Chondrocyte (in vitro differentiated cells): ENCODE measurements around the gene ACAA1. TPM values are rescaled to one million over a fixed set of nuclear protein-coding genes. Genes with fewer than 3 reads are reported as not detected.

Source experiments
- DNase-seq: peaks from one replicate; pipeline ENCODE4 v3.0.0; 2021; ENCODE audit warnings: mixed read lengths, low spot score
- H3K27ac Mint-ChIP-seq: one replicate; pipeline ENCODE4 v1.8.0; 2021; ENCODE audit warnings: mild to moderate bottlenecking, moderate library complexity, mixed read lengths; ENCODE audit not compliant: unreplicated experiment
- H3K27me3 Mint-ChIP-seq: 2 replicates; pipeline ENCODE4 v1.8.0; 2021; ENCODE audit warnings: low read depth, mixed read lengths
- H3K36me3 Mint-ChIP-seq: 2 replicates; pipeline ENCODE4 v1.8.0; 2021; ENCODE audit warnings: low read depth, mixed read lengths
- H3K4me1 Mint-ChIP-seq: 2 replicates; pipeline ENCODE4 v1.8.0; 2021; ENCODE audit warnings: low read depth, mild to moderate bottlenecking, mixed read lengths
- H3K4me3 Mint-ChIP-seq: one replicate; pipeline ENCODE4 v1.8.0; 2021; ENCODE audit warnings: mild to moderate bottlenecking, moderate library complexity, mixed read lengths; ENCODE audit not compliant: unreplicated experiment
- H3K9me3 Mint-ChIP-seq: 2 replicates; pipeline ENCODE4 v1.8.0; 2021; ENCODE audit warnings: low read depth, mixed read lengths
- total RNA-seq: library from RNA; stranded (reverse); gene quantifications from 3 replicates; pipeline ENCODE4 v1.2.1, GENCODE V29; 2021
- TF ChIP-seq, protein P1 (sequence below): fragments of 200-600 bp; sonication (generic); IDR thresholded peaks from 2 replicates; pipeline ENCODE4 v1.5.0; 2021; ENCODE audit warnings: antibody characterized with exemption, mild to moderate bottlenecking, moderate library complexity

Gene ACAA1
- total RNA-seq, 1 donor from 2014 or later: 48.6 TPM

DNA sequence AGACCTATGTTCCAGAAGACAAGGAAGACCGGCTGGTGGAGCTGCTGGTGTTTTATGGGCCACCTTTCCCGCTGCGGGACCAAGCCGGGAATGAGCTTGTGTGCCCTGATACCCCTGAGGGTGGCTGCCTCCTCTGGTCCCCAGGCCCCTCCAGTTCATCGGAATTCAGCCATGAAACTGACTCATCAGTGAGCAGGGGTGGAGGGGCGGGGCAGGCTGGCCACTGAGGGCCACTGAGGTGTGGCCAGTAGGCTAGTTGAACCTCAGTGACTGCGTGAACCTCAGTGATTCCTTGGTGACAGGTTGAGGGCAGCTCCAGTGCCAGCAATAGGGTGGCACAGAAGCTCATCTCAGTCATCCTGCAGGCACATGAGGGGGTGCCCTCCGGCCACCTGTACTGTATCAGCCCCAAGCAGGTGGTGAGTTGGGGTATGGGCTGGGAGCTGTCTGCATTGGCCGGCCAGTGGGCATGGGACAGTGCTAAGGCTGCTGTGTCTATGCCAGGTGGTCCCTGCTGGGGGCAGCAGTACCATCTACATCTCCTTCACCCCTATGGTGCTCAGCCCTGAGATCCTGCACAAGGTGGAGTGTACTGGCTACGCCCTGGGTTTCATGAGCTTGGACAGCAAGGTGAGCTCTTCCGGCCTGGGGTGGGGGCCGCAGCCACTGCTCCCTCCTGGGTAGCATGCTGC, 20.3 kb downstream of the ACAA1 start:
- Mint-ChIP-seq H3K4me3 (no peak overlapping the region), H3K9me3 (no peaks in the 10 kb centered on the region), H3K27ac (no peak overlapping the region), H3K36me3 (peaks cover 1% of the 10 kb centered on the region), H3K4me1 (no peaks in the 10 kb centered on the region), H3K27me3 (peaks cover 8% of the 10 kb centered on the region)
- TF ChIP-seq, protein P1, sequence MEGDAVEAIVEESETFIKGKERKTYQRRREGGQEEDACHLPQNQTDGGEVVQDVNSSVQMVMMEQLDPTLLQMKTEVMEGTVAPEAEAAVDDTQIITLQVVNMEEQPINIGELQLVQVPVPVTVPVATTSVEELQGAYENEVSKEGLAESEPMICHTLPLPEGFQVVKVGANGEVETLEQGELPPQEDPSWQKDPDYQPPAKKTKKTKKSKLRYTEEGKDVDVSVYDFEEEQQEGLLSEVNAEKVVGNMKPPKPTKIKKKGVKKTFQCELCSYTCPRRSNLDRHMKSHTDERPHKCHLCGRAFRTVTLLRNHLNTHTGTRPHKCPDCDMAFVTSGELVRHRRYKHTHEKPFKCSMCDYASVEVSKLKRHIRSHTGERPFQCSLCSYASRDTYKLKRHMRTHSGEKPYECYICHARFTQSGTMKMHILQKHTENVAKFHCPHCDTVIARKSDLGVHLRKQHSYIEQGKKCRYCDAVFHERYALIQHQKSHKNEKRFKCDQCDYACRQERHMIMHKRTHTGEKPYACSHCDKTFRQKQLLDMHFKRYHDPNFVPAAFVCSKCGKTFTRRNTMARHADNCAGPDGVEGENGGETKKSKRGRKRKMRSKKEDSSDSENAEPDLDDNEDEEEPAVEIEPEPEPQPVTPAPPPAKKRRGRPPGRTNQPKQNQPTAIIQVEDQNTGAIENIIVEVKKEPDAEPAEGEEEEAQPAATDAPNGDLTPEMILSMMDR: no peak
- no peak for DNase-seq

DNA sequence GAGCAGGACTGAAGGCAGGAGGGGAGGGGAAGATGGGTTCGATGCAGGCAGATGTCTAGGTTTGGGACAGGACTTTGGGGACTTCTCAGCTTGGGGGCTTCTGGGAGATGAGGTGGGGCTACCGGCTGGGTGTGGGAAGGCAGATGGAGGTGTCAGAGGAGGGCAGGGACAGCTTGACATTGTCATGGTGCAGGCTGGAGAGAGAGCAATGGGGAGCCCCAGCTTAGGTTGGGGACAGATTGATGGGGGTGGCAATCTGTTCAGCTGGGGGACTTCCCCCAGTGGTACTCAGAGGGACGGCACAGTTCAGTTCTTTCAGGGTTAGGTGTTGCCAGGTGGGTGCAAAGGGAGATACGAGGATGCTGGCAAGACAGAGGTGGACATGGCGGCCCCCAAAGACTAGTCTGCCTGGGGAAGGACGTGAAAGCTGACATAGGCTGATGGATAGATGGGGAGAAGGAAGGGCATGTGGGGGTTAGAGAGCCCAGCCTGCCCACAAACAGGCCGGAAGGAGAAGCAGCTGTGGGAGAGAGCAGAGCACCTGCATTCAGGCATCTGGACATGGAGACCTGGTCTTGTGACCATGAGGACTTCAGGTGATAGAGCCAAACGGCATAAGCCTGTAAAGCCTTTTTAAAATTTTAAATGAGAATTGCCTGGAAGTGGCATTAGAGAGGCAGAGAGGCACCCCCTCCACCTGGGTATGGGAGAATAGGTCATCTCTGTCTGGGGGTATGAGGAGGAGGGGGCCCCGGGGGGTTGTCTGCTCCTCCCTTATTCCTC, 21.1 kb downstream of the ACAA1 start:
- no peak for DNase-seq
- peaks cover 8% of the 10 kb centered on the region for H3K27me3 Mint-ChIP-seq
- H3K9me3 Mint-ChIP-seq: no peaks in the 10 kb centered on the region
- H3K4me3 Mint-ChIP-seq: no peak overlapping the region
- H3K27ac Mint-ChIP-seq: no peak overlapping the region
- TF ChIP-seq, protein P1: no peak
- peaks cover 1% of the 10 kb centered on the region for H3K36me3 Mint-ChIP-seq
- H3K4me1 Mint-ChIP-seq: no peaks in the 10 kb centered on the region

DNA sequence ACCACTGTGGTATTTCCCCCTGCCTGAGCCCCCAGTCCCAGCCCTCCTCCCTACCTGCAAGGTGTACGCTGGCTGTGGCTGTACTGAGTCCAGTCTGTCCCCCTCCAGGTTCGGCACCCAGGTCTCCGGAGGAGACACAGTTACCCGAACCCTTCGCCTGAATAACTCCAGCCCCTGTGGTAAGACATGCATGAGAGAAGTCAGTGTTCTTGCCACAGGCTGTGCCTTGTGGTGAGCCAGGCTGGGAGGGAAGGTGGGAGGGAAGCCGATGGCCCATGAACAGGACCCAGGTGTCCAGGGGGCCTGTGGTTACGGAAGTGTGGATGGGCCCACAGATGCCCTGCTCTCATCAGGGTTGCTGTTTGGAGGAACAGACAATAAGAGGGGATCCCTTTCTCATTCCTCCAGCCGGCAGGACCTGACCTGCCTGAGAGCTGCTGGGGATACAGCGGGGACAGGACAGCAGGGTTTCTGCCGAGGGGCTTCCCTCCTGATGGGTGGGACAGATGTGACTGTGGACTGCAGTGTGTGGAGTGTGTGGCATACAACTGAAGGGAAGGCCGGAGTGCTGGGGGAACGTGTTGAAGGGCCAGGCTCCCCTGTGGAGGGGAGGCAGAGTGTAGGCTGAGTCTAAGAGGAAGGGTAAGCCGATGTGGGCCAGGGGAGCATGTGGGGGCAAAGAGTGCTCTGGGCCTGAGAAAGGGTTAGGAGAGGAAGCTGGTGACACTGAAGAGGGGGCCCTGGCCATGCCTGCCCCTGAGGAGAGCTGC, 21.9 kb downstream of the ACAA1 start:
- TF ChIP-seq, protein P1: no peak
- no peaks in the 10 kb centered on the region for H3K4me1 Mint-ChIP-seq
- peaks cover 8% of the 10 kb centered on the region for H3K27me3 Mint-ChIP-seq
- H3K9me3 Mint-ChIP-seq: no peaks in the 10 kb centered on the region
- no peak for DNase-seq
- no peak overlapping the region for H3K4me3 Mint-ChIP-seq
- H3K27ac Mint-ChIP-seq: no peak overlapping the region
- H3K36me3 Mint-ChIP-seq: peaks cover under 1% of the 10 kb centered on the region

DNA sequence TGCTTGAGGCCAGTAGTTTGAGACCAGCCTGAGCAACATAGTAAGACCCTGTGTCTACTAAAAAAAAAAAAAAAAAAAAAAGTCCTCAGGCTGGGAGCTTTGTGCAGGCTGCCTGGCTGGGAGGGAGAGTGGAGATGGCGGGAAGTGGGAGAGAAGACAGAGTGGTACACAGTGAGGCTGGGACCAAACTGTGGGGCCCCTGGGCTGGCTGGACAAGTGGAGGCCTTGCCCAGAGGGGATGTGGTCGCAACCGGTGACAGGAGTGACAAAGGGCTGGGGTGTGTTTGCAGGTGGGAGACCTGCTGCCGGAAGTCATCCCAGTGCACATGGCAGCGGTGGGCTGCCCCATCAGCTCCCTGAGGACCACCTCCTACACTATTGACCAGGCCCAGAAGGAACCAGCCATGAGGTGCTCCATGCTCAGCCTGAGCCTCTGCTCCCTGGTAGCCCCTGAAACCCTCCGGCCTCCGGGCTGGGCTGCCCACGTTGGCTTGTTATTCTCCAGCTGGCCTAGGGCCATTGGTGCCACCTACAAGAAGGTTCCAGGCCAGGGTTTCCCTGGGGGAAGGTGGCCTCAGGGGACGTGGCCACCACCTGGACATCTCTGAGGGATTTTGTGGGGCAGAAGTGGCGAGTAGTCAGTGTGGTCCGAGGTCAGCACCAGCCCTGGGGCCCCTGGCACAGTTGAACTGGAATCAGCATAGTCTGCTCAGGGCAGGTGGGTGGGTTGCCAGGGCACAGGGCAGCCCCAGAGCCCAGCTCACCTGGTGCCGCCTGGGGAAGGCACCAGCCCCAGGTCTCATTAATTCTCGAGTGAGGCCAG, 22.7 kb downstream of the ACAA1 start:
- H3K27ac Mint-ChIP-seq: no peak overlapping the region
- no peaks in the 10 kb centered on the region for H3K4me1 Mint-ChIP-seq
- no peaks in the 10 kb centered on the region for H3K9me3 Mint-ChIP-seq
- TF ChIP-seq, protein P1: no peak
- no peak overlapping the region for H3K4me3 Mint-ChIP-seq
- no peaks in the 10 kb centered on the region for H3K36me3 Mint-ChIP-seq
- no peak for DNase-seq
- H3K27me3 Mint-ChIP-seq: peaks cover 8% of the 10 kb centered on the region
